H4 (cell line): ENCODE measurements around the gene ATF5. TPM values are rescaled to one million over a fixed set of nuclear protein-coding genes. Genes with fewer than 3 reads are reported as not detected.

ENCODE experiments used
- DNase-seq: peaks from one replicate; pipeline ENCODE4 v3.0.0-alpha.2; 2015; ENCODE audit warnings: low spot score
- total RNA-seq: library from RNA; depleted of rRNA; stranded (reverse); fragments of >200 nt; shearing (Covaris generic); gene quantifications from 2 replicates; pipeline ENCODE4 v1.2.3, GENCODE V29; 2014; rRNA removed

Gene ATF5
- total RNA-seq, 1 experiment from 2014 or later, result 16.0 TPM

DNA sequence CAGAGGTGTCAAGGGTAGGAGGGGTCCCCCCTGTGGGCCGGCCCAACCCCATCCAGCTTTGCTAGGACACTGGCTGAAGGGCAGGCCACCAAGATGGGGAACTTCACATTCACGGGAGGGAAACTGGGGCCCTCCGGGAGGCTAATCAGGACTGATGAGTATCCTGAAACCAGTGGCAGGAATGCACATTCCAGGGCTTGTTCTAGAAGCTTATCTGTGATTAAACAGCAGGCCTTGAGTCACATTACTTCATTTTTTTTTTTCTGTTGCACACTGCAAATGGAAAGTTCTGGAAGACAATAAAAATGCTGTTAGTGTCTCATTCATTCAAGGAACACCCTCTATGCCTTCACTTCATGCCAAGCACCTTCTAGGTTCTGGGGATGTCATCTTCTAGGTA is 47.5 kb downstream of the ATF5 start:
- no peak for DNase-seq

DNA sequence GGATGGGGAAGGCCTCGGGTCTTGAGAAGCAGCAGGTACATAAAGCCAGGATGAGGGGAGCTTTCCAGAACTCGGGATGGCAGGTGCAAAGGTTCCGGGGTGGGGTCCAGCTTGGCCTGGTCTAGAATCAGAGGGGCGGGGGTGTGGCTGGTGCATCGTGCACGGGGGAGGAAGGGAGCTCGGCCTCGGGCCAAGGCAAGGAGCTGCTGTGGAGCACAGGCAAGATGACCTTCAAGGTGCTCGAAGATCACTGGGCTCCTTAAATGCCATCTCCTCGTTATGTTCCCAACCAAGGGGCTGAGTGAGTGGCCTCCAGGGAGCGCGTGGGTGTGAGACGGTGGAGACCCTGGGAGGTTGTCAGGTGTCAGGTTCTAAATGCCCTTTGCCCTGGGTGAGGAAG is 48.1 kb downstream of the ATF5 start:
- DNase-seq, result no peak

DNA sequence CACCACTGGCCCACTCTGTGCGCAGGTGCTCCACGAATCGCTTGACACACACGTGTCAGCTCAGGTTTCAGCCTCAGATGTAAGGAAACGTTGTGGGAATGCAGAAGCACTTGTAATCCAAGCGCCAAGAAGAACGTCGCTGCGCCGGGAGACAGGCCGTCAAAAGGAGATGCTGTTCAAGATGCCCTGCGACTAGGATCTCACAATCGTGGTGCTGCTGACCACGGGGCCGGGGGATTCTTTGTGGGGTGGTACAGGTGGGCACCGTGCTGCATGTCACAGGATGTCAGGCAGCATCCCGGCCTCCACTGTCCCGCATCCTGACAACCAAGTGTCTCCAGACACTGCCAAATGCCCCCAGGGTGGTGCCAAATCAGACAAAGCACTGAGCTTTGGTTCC is 48.9 kb downstream of the ATF5 start:
- no peak for DNase-seq

DNA sequence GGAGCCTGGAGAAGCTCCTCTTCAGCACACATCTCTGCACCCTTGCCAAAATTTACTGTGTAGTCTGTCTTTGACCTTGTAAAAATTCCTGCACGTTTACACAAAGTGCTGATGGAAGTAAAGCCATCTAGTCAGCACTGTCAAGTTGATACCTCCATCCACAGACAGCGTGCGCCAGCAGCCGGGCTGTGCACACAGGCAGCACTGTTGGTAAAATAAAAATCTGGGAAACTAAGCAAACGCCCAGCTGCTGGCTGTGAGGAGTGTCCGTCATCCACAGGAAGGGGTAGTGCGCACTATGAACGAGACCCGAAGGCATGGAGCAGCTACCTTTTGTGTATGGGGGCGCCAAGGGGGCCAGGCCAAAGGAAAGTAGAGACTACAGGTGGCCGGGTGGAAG is 49.3 kb downstream of the ATF5 start:
- no peak for DNase-seq

DNA sequence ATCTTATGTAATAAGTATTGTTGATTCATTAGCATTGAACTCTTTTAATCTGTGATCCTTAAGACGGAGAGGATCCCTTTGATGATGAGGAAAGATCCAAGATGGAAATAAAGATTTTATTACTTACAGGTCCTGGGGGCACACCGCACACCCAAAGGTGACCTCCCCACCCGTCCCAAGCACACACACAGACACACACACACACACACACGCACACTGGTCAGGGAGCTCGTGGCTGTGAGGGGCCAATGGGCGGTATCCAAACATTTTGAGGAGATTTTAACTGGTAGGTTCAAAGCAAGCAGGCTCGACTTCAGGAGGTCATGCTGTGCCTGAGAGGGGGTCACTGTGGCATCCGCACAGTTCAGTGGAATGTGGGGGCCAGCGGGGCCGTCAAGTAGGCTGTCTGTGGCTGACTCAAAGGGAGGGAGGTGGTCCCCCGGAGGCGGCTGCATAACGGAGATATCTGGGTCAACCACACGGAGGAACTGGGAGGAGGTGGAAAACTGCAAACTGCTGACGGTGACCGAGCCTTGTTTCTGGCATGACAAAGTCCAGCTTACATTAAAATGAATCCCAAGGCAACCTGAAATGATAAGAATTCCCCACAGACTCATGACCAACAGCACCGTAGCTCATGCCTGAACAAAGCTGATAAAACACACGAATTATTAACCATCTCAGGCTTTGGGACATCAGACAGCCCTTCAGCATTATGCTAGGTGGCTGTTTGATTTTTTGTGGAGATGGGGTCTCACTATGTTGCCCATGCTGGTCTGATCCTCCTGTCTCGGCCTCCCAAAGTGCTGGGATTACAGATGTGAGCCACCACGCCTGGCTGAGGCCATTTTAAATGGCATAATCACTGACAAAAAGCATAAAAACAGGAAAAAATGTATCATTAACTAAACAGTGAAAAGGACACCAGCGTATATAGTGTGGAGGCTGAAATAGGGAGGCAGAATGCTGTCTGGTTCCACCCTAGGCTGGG is 52.9 kb downstream of the ATF5 start:
- DNase-seq, result no peak

Other genes starting within 250 kb of the ATF5 start
- gene ADM5, start 239.6 kb upstream of the ATF5 start, total RNA-seq, result 0.08 and 1.4 TPM in 2 replicates
- 1.6 and 2.6 TPM in 2 replicates for gene CPT1C, start 238.1 kb upstream of the ATF5 start, total RNA-seq
- not detected in 2 replicates for gene TSKS, start 165.9 kb upstream of the ATF5 start, total RNA-seq
- gene AP2A1, start 162.2 kb upstream of the ATF5 start, total RNA-seq, result 55.5 and 61.1 TPM in 2 replicates
- gene FUZ, start 115.9 kb upstream of the ATF5 start, total RNA-seq, result 26.2 and 31.7 TPM in 2 replicates
- 16.1 TPM in 2 replicates for gene MED25, start 110.9 kb upstream of the ATF5 start, total RNA-seq
- gene PTOV1, start 78.0 kb upstream of the ATF5 start, total RNA-seq, result 99.9 and 101 TPM in 2 replicates
- gene PNKP, start 61.6 kb upstream of the ATF5 start, total RNA-seq, result 20.5 and 22.7 TPM in 2 replicates
- gene AKT1S1, start 51.9 kb upstream of the ATF5 start, total RNA-seq, result 12.8 and 13.4 TPM in 2 replicates
- 2.6 and 6.8 TPM in 2 replicates for gene TBC1D17, start 51.5 kb upstream of the ATF5 start, total RNA-seq
- 0.15 TPM in 1 of 2 replicates, not detected in the other for gene IL4I1, start 32.3 kb upstream of the ATF5 start, total RNA-seq
- 52.1 and 62.4 TPM in 2 replicates for gene NUP62, start 299 bp downstream of the ATF5 start, total RNA-seq
- gene SIGLEC11, start 32.0 kb downstream of the ATF5 start, total RNA-seq, result not detected in 2 replicates
- gene VRK3, start 96.2 kb downstream of the ATF5 start, total RNA-seq, result 32.5 and 35.6 TPM in 2 replicates
- 15.8 and 17.4 TPM in 2 replicates for gene ZNF473, start 96.8 kb downstream of the ATF5 start, total RNA-seq
- gene IZUMO2, start 234.1 kb downstream of the ATF5 start, total RNA-seq, result not detected in 2 replicates